Left colon (tissue), 2 donors: ENCODE results near the gene SYDE2. TPM values are rescaled to one million over a fixed set of nuclear protein-coding genes. Genes with fewer than 3 reads are reported as not detected.
"Not testable (repeated sequence)": the region's sequence is repeated elsewhere in the genome, so short reads cannot be mapped to it uniquely, and the experiment has no call there.

Experiments used
- ATAC-seq: fragments of 200-7000 bp; cut with Tn5 transposase; one replicate; pipeline ENCODE4 v1.9.1; 2020; ENCODE audit warnings: mild to moderate bottlenecking, moderate library complexity
- DNase-seq, 2 donors: peaks; one replicate each; pipeline ENCODE4 v3.0.0-alpha.2; 2020
- intact Hi-C, 2 donors: fragments of 100-400 bp; cut with DNase I in 1 of 2; cut with micrococcal nuclease in 1 of 2; formaldehyde crosslinking; loops; one replicate each; pipeline versions ENCODE4 v1.11.2 to v1.14.0; 2022; cut with DNase I, micrococcal nuclease
- total RNA-seq, 2 donors: library from RNA; stranded (reverse); fragmentation: NEBNext Ultra II Directional; extraction: Animal tissue kit (Norgen Biotek cat#: 25700); gene quantifications; one replicate each; pipeline ENCODE4 v1.2.1, GENCODE V29; 2021
- donor health status: DM: no; HTN: no; CAD: no.
- donor health status: DM: yes; HTN: yes; CAD: no.

SYDE2 gene
- total RNA-seq, 2 donors from 2014 or later: 7.2 to 10.9 TPM

- DNase-seq (no peak), ATAC-seq (no peak)
- intact Hi-C loops: no loop called here
Measured at GRCh38 chr1:85182700-85183099, 18.1 kb downstream of the SYDE2 start.

DNA sequence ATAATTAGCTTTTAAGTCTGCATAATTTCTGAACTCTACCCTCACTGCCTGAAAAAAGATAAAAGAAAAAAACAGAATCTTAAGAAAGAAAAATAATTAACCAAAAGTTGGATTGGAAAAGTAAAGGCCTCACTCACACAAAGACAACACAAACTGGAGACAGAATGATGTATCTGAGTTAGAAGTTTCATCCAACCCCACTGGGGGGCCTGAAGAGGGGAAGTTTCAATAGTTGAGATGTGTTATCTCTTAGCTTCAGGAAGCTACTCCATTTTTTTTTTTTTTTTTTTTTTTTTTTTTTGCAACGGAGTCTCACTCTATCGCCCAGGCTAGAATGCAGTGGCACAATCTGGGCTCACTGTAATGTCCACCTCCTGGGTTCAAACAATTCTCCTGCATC lies 19.9 kb downstream of the SYDE2 start:
- intact Hi-C loops: no loop called here
- ATAC-seq (no peak), DNase-seq (no peak)

DNA sequence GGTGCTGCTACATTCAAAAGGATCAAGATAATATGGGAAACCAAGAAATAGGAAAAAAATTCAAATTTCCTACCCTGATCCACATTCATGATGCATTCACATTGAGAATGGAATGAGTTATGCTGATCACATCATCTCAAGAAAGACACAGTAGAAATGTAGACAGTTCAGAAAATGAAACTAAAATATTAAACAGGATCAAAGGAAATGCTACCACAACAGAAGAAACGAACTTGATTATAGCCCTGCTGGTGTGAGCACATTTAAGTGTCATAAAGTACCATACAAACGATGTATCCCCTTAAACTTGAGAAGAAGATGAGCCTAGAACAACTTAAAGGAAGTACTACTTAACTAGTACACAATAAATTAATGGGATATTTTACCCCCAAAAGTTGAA lies 21.3 kb downstream of the SYDE2 start:
- no peak for DNase-seq
- ATAC-seq: no peak

GRCh38 chr1:85178396-85178795 lies 22.4 kb downstream of the SYDE2 start:
- DNase-seq: no peak
- intact Hi-C loops: no loop called here

More for the DNA sequence above, 21.3 kb downstream of the SYDE2 start:
- intact Hi-C loops: no loop called here

DNA sequence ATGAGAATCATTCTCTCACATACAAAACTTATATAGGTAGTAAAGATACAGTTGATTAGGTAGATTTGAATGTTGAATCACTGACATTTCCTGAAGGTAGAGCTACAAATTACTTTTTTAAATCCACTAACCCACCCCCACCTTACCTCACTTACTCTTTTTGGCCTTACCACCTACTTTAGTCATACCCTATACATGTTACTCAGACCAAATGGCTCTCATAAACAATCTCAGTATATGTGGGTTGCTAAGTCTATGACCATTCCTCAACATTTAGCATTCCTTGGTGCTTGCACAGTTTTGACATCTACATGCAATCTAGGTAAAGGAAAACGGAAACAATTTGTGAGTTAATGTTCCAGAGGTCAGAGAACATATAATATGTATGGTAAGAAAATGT lies 26.3 kb downstream of the SYDE2 start:
- intact Hi-C loops: no loop called here
- ATAC-seq: no peak
- DNase-seq: no peak

More at GRCh38 chr1:85178396-85178795, 22.4 kb downstream of the SYDE2 start:
- ATAC-seq: no peak

GRCh38 chr1:85172684-85173337 lies 28.0 kb downstream of the SYDE2 start:
- ATAC-seq (no peak), DNase-seq (no peak)
- intact Hi-C loops: no loop called here

DNA sequence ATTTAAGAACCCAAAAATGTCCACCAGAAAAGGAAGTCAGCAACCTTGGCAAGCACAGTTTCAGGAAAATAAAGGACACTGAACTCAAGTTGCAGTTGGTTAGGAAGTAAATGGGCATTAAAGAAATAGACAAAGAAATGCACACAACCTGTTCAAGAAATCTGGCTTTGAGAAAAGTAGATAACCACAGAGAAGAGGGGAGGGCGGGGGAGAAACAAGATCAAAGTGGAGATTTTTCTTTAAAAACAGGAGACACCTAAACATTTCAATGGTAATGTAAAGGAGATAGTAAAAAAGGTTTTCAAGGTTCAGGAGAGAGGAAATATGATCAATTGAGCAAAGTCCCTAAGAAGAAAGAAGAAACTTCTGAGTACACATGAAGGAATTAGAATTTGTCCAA lies 29.1 kb downstream of the SYDE2 start:
- ATAC-seq (no peak), DNase-seq (no peak)
- intact Hi-C loops: no loop called here

GRCh38 chr1:85168884-85169283 lies 31.9 kb downstream of the SYDE2 start:
- ATAC-seq (no peak), DNase-seq (no peak)
- intact Hi-C loops: no loop called here

GRCh38 chr1:85166351-85166750 lies 34.5 kb downstream of the SYDE2 start:
- intact Hi-C loops: no loop called here
- ATAC-seq (no peak), DNase-seq (no peak)

GRCh38 chr1:85158910-85159309 lies 41.9 kb downstream of the SYDE2 start:
- ATAC-seq: no peak
- intact Hi-C loops: no loop called here
- no peak for DNase-seq

- intact Hi-C loops: no loop called here
- no peak for ATAC-seq
- no peak for DNase-seq
Measured at GRCh38 chr1:85157436-85157835, 43.4 kb downstream of the SYDE2 start.

DNA sequence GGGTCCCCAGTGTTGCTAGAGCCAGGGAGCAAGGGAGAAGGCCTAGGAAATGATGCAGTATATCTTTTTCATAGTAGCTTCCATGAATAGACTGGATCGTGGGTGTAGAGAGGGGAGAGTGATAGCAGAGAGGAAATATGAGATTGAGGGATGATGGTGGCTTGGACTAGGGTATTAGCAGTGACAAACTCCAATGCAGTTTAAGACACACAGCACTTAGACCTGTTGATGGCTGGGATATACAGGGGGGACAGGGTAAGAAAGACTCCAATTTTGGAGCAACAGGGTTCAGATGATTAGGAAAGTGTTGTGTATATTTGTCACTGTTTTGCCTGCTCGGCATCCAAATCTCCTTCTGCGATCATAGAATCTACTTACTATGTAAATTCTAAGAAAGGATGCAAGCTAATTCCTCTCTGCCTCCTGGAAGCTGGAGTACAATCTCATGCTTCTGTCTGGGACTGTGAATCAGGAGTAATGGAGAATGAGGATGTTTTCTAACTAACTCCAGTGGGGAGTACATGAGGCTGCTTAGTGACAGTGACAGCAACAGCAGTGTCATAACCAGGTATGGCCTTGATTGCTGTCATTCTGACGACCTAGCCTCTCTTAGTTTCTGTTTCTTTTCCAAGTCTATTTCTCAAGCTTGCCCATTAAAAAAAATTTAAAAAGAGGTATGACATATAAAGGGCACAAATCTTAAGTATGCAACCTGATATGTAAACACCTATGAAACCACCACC lies 47.5 kb downstream of the SYDE2 start:
- DNase-seq (no peak), ATAC-seq (peak; percentile 71)
- intact Hi-C loops: no loop called here

- no peak for ATAC-seq
- no peak for DNase-seq
- intact Hi-C loops: no loop called here
Measured at GRCh38 chr1:85151446-85151845, 49.4 kb downstream of the SYDE2 start.

- no peak for DNase-seq
- intact Hi-C loops: no loop called here
- no peak for ATAC-seq
Measured at GRCh38 chr1:85149805-85150204, 51.0 kb downstream of the SYDE2 start.

DNA sequence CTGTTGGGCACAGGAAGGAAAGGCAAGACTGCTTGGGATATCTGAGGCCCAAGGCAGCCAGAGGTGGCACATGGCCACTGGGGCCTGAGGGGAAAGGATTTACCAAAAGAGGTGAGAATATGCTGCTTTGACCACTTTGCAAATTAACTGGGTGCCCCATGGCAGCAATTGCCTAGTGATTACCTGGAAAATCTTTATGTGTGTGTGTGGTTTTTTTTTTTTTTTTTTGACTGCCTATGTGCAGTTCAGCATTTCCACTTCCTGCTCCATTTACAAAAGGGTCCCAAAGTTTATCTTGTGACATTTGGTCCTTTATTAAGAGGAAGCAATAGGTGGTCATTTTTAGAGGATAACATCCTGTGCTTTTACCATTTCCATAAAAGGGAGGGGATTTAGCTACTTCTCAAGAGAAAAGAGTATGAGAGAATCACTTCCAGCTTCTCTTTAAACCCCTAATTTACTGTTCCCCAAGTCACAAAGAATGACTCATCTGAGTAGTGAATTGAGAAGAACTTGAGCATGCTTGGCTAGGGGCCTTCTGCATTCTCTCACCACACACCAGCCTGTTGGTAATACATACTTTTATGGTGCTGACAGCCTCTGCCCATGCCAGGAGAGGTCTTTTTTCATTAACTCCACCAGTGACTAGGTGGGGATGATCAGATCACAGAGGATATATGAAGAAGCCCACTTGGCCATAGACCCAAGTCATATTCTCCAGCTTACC lies 52.1 kb downstream of the SYDE2 start:
- ATAC-seq (no peak), DNase-seq (no peak)
- intact Hi-C loops: no loop called here

GRCh38 chr1:85146972-85147359 lies 53.9 kb downstream of the SYDE2 start:
- no peak for ATAC-seq
- intact Hi-C loops: no loop called here
- no peak for DNase-seq

DNA sequence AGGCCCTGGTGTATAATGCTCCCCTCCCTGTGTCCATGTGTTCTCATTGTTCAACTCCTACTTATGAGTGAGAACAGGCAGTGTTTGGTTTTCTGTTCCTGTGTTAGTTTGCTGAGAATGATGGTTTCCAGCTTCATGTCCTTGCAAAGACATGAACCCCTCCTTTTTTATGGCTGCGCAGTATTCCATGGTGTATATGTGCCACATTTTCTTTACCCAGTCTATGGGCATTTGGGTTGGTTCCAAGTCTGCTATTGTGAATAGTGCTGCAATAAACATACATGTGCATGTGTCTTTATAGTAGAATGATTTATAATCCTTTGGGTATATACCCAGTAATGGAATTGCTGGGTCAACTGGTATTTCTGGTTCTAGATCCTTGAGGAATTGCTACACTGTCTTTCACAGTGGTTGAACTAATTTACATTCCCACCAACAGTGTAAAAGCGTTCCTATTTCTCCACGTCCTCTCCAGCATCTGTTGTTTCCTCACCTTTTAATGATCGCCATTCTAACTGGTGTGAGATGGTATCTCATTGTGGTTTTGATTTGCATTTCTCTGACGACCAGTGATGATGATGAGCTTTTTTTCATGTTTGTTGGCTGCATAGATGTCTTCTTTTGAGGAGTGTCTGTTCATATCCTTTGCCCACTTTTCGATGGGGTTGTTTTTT lies 54.4 kb downstream of the SYDE2 start:
- DNase-seq, intact Hi-C loops, ATAC-seq: not testable (repeated sequence)

- DNase-seq: no peak
- intact Hi-C loops: no loop called here
- ATAC-seq: peak; percentile 63
Measured at GRCh38 chr1:85144351-85144750, 56.5 kb downstream of the SYDE2 start.

DNA sequence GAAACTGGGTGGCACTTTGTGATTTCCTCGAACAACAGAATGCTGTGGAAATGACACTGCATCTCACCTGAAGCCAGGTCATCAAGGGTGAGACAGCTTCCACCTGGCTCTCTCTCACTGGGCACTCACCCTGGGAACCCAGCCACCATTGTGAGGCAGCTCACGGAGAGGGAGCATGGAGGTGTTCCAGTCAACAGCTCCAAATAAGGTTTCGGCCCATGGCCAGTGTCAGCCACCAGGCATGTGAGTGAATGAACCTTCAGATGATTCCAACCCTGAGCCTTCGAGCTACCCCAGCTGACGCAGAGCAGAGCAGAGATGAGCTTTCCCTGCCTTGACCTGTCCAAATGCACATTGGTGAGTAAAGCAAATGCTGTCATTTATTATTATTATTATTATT lies 58.1 kb downstream of the SYDE2 start:
- DNase-seq: no peak
- no peak for ATAC-seq
- intact Hi-C loops: no loop called here
